ENCODE results near the gene PRSS33.

DNA sequence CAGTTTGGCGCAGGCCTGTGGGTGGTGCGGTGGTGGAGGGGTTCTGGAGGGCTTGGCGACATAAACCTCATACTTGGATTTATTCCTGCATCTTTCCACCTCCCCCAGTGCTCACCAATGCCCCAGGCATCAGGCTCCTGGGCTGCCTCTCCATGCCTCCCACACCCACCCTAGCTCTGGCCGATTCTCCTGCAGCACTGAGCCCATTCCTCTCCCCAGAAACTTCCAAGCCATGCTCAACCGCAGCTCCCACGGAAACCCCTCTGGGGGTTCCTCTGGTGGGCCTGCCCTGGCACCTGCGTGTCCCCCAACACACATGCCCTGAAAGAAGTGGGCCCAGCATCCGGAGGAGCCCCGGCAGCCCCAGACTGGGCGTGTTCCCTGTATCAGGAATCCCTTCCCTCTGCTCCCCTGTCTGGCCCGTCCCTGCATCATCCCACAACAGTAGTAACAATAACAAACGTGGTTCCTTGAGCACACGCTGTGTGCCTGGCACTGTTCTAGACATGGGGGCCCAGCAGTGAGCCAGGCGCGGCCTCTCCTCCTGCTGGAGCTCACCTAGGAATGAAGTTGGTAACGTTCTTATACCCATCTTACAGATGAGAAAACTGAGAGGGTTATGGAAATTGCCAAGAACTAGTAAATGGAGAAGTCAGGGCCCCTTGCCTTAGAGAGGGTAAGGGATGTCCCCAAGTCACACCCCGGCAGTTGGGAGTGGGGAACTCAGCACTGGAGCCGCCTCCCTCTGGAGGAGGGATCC is 32.0 kb upstream of the PRSS33 start:
- no peak for TF ChIP-seq EZH2 (IDR thresholded peaks at IDR 0.05; ENCODE audit: borderline replicate concordance, low read depth, low read length, poor library complexity, severe bottlenecking)
- TF ChIP-seq, protein P1, sequence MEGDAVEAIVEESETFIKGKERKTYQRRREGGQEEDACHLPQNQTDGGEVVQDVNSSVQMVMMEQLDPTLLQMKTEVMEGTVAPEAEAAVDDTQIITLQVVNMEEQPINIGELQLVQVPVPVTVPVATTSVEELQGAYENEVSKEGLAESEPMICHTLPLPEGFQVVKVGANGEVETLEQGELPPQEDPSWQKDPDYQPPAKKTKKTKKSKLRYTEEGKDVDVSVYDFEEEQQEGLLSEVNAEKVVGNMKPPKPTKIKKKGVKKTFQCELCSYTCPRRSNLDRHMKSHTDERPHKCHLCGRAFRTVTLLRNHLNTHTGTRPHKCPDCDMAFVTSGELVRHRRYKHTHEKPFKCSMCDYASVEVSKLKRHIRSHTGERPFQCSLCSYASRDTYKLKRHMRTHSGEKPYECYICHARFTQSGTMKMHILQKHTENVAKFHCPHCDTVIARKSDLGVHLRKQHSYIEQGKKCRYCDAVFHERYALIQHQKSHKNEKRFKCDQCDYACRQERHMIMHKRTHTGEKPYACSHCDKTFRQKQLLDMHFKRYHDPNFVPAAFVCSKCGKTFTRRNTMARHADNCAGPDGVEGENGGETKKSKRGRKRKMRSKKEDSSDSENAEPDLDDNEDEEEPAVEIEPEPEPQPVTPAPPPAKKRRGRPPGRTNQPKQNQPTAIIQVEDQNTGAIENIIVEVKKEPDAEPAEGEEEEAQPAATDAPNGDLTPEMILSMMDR (conservative IDR thresholded peaks at IDR 0.05; ENCODE audit: low read depth, low read length): no peak
